ENCODE results near the gene PIBF1.
"Not testable (repeated sequence)": the region's sequence is repeated elsewhere in the genome, so short reads cannot be mapped to it uniquely, and the experiment has no call there.

The PIBF1 gene

GRCh38 chr13:73040484-73040883, 258.6 kb downstream of the PIBF1 start:
- DNase-seq (ENCODE audit: low read depth): no peak
- H3K4me3 ChIP-seq (replicated peaks; ENCODE audit: low read depth, low read length): no peak overlapping the region
- no peak for TF ChIP-seq CTCF (IDR thresholded peaks at IDR 0.05; ENCODE audit: low read length, missing control alignments)

GRCh38 chr13:73040968-73041596, 259.1 kb downstream of the PIBF1 start:
- DNase-seq (ENCODE audit: low read depth): no peak
- no peak for TF ChIP-seq CTCF (IDR thresholded peaks at IDR 0.05; ENCODE audit: low read length, missing control alignments)
- H3K4me3 ChIP-seq (replicated peaks; ENCODE audit: low read depth, low read length): no peak overlapping the region

DNA sequence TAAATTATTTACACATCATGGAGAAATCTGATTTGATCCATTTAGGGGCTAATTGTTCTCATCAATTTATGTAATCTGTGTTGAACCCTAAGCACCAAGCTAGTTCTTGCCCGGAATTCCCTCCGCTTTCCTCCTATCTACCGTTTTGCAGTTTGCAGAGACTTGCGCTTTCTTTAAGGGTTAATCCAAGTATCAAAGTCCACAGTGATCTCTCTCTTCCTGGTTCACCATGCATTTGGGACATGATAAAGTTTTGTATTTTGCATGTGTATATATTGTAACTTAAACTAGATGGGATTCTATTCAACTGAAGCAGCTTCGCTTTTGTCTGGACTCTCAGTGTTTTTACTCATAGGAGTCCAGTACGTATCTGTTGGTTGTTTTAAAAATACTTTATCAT, 263.1 kb downstream of the PIBF1 start:
- no peak for TF ChIP-seq CTCF (IDR thresholded peaks at IDR 0.05; ENCODE audit: low read length, missing control alignments)
- DNase-seq (ENCODE audit: low read depth): no peak
- no peak overlapping the region for H3K4me3 ChIP-seq (replicated peaks; ENCODE audit: low read depth, low read length)

GRCh38 chr13:73048615-73049014, 266.7 kb downstream of the PIBF1 start:
- DNase-seq (ENCODE audit: low read depth): not testable (repeated sequence)

GRCh38 chr13:73054712-73055111, 272.8 kb downstream of the PIBF1 start:
- TF ChIP-seq CTCF (IDR thresholded peaks at IDR 0.05; ENCODE audit: low read length, missing control alignments): no peak
- no peak for DNase-seq (ENCODE audit: low read depth)
- H3K4me3 ChIP-seq (replicated peaks; ENCODE audit: low read depth, low read length): no peak overlapping the region

More at GRCh38 chr13:73048615-73049014, 266.7 kb downstream of the PIBF1 start:
- not testable (repeated sequence) for H3K4me3 ChIP-seq (replicated peaks; ENCODE audit: low read depth, low read length)

GRCh38 chr13:73055813-73056564, 274.1 kb downstream of the PIBF1 start:
- DNase-seq (ENCODE audit: low read depth): peak; percentile 88
- TF ChIP-seq CTCF (IDR thresholded peaks at IDR 0.05; ENCODE audit: low read length, missing control alignments): no peak
- no peak overlapping the region for H3K4me3 ChIP-seq (replicated peaks; ENCODE audit: low read depth, low read length)

GRCh38 chr13:73056565-73056962, 274.6 kb downstream of the PIBF1 start:
- H3K4me3 ChIP-seq (replicated peaks; ENCODE audit: low read depth, low read length): no peak overlapping the region
- TF ChIP-seq CTCF (IDR thresholded peaks at IDR 0.05; ENCODE audit: low read length, missing control alignments): no peak
- DNase-seq (ENCODE audit: low read depth): no peak

Data from fibroblast of pulmonary artery (primary cell).